ENCODE results near the gene PRKAA2.

GRCh38 chr1:56647106-56647505 lies 2.0 kb downstream of the PRKAA2 start:
- TF ChIP-seq CTCF (IDR thresholded peaks at IDR 0.05; ENCODE audit: low read length): no peak
- TF ChIP-seq EZH2 (IDR thresholded peaks at IDR 0.05; ENCODE audit: borderline replicate concordance, low read length): no peak
